Osteoblast (primary cell): ENCODE data around the gene AP3S1. TPM values are rescaled to one million over a fixed set of nuclear protein-coding genes. Genes with fewer than 3 reads are reported as not detected.
A peak's percentile ranks its signal among the peaks of the same experiment; 100 is the strongest.
"Not testable (repeated sequence)": the region's sequence is repeated elsewhere in the genome, so short reads cannot be mapped to it uniquely, and the experiment has no call there.

Experiments used
- DNase-seq: peaks from one replicate; pipeline ENCODE4 v3.0.0; 2011; ENCODE audit warnings: low spot score, mixed read lengths; ENCODE audit not compliant: insufficient read length; ENCODE audit errors: missing footprints
- H2AFZ ChIP-seq: 2 replicates; pipeline ENCODE4 v1.6.0; 2011; ENCODE audit warnings: mild to moderate bottlenecking, low read length
- H3K27ac ChIP-seq: 2 replicates; pipeline ENCODE4 v1.5.1; 2011; ENCODE audit warnings: mild to moderate bottlenecking, low read depth, low read length, moderate library complexity
- H3K27me3 ChIP-seq: 2 replicates; pipeline ENCODE4 v1.6.0; 2012; ENCODE audit warnings: mild to moderate bottlenecking, control low read depth, inconsistent platforms, low read length, moderate library complexity; ENCODE audit not compliant: insufficient read depth
- H3K36me3 ChIP-seq: 2 replicates; pipeline ENCODE4 v1.5.1; 2011; ENCODE audit warnings: mild to moderate bottlenecking, low read length, control low read depth, moderate library complexity; ENCODE audit not compliant: insufficient read depth
- H3K4me1 ChIP-seq: 2 replicates; pipeline ENCODE4 v1.5.1; 2011; ENCODE audit warnings: mild to moderate bottlenecking, low read length, control low read depth, moderate library complexity; ENCODE audit not compliant: insufficient read depth
- H3K4me2 ChIP-seq: 2 replicates; pipeline ENCODE4 v1.6.0; 2011; ENCODE audit warnings: mild to moderate bottlenecking, low read length; ENCODE audit not compliant: insufficient read depth
- H3K4me3 ChIP-seq: fragments of 200-600 bp; sonication (generic); 3 replicates; pipeline ENCODE4 v1.5.1; 2012; ENCODE audit warnings: mild to moderate bottlenecking, low read length, inconsistent platforms; ENCODE audit not compliant: insufficient read depth
- H3K79me2 ChIP-seq: 2 replicates; pipeline ENCODE4 v1.6.0; 2012; ENCODE audit warnings: mild to moderate bottlenecking, low read length, control low read depth, inconsistent platforms; ENCODE audit not compliant: insufficient read depth
- H3K9me3 ChIP-seq: 2 replicates; pipeline ENCODE4 v1.5.1; 2011; ENCODE audit warnings: low read depth, low read length, control low read depth
- H4K20me1 ChIP-seq: 2 replicates; pipeline ENCODE4 v1.6.0; 2012; ENCODE audit warnings: mild to moderate bottlenecking, low read length, control low read depth; ENCODE audit not compliant: insufficient read depth
- total RNA-seq: library from RNA; depleted of rRNA; stranded (reverse); fragments of >200 nt; gene quantifications from 2 replicates; pipeline ENCODE4 v1.2.3, GENCODE V29; 2012
- TF ChIP-seq, protein P1 (sequence below): IDR thresholded peaks from 2 replicates; pipeline ENCODE4 v1.5.1; 2011; ENCODE audit warnings: mild to moderate bottlenecking, low read depth, low read length, moderate library complexity; ENCODE audit errors: extremely low read depth

The AP3S1 gene
- total RNA-seq, 1 donor: 109 TPM

DNA sequence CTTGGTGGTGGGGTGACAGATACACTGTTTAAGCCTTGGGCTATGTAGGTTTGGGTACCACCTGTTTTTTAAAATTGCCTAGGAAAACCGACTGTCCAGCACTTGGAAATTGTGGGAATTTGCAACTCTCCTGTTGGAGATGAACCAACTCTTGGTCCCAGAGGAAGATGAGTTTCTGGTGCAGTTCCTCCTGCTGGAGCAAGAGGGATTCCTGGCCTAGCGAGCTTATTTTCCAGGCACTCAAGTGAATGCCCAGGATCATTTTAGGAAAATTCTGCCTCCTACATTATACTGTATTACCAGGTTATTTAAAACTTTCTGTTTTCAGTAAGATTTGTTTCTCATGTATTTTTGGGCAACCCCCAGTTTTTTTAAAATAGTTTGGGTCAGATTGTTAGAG, 33.7 kb downstream of the AP3S1 start:
- DNase-seq: peak; percentile 54
- Histone ChIP-seq H4K20me1 (peaks cover 6% of the 10 kb centered on the region), H3K4me2 (no peak overlapping the region), H3K36me3 (peaks cover 6% of the 10 kb centered on the region), H2AFZ (no peak overlapping the region), H3K27me3 (no peaks in the 10 kb centered on the region), H3K9me3 (no peaks in the 10 kb centered on the region), H3K4me1 (peaks cover 11% of the 10 kb centered on the region), H3K27ac (no peak overlapping the region), H3K4me3 (no peak overlapping the region), H3K79me2 (peaks cover 26% of the 10 kb centered on the region)
- TF ChIP-seq, protein P1, sequence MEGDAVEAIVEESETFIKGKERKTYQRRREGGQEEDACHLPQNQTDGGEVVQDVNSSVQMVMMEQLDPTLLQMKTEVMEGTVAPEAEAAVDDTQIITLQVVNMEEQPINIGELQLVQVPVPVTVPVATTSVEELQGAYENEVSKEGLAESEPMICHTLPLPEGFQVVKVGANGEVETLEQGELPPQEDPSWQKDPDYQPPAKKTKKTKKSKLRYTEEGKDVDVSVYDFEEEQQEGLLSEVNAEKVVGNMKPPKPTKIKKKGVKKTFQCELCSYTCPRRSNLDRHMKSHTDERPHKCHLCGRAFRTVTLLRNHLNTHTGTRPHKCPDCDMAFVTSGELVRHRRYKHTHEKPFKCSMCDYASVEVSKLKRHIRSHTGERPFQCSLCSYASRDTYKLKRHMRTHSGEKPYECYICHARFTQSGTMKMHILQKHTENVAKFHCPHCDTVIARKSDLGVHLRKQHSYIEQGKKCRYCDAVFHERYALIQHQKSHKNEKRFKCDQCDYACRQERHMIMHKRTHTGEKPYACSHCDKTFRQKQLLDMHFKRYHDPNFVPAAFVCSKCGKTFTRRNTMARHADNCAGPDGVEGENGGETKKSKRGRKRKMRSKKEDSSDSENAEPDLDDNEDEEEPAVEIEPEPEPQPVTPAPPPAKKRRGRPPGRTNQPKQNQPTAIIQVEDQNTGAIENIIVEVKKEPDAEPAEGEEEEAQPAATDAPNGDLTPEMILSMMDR: peak; percentile 30

DNA sequence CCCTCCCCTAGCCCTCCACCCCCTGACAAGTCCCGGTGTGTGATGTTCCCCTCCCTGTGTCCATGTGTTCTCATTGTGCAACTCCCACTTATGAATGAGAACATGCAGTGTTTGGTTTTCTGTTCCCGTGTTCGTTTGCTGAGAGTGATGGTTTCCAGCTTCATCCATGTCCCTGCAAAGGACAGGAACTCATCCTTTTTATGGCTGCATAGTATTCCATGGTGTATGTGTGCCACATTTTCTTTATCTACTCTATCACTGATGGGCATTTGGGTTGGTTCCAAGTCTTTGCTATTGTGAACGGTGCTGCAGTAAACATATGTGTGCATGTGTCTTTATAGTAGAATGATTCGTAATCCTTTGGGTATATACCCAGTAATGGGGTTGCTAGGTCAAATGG, 35.6 kb downstream of the AP3S1 start:
- DNase-seq, H3K4me2 ChIP-seq, H3K27me3 ChIP-seq, H3K9me3 ChIP-seq, H2AFZ ChIP-seq, H3K4me3 ChIP-seq, H4K20me1 ChIP-seq, H3K36me3 ChIP-seq, H3K27ac ChIP-seq: not testable (repeated sequence)
- Histone ChIP-seq H3K79me2 (peaks cover 35% of the 10 kb centered on the region), H3K4me1 (peaks cover 11% of the 10 kb centered on the region)

DNA sequence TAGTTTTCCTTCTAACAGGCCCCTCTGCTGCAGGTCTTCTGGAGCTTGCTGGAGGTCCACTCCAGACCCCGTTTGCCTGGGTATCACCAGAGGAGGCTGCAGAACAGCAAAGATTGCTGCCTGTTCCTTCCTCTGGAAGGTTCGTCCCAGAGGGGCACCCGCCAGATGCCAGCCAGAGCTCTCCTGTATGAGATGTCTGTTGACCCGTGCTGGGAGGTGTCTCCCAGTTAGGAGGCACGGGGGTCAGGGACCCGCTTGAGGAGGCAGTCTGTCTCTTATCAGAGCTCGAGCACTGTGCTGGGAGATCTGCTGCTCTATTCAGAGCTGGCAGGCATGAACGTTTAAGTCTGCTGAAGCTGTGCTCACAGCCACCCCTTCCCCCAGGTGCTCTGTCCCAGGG, 40.7 kb downstream of the AP3S1 start:
- not testable (repeated sequence) for H2AFZ ChIP-seq, H3K4me2 ChIP-seq, H3K4me1 ChIP-seq, DNase-seq, H3K27me3 ChIP-seq, H4K20me1 ChIP-seq, H3K4me3 ChIP-seq, H3K9me3 ChIP-seq, H3K27ac ChIP-seq, H3K36me3 ChIP-seq
- H3K79me2 ChIP-seq: peaks cover 29% of the 10 kb centered on the region

DNA sequence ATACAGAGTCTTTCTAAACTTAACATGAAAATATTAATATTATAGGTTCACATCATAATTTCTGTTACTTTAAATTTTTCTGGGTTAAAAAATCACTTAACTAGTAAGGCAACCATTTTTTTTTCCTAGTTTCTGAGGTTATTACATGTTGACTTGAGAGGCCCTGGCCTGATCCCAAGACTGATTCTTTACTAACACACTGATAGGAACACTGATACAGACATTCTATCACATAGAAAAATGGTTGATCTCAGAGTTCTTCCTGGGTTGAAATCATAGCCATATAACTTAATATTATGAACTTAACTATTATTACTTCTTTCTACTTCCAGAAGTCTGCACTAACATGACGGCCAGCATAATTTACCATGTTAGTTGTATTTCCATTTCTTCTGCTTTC, 43.0 kb downstream of the AP3S1 start:
- Histone ChIP-seq H4K20me1 (no peaks in the 10 kb centered on the region), H3K4me3 (no peak overlapping the region), H3K4me2 (no peak overlapping the region), H3K9me3 (no peaks in the 10 kb centered on the region), H3K4me1 (peaks cover 4% of the 10 kb centered on the region), H3K27ac (no peak overlapping the region), H3K36me3 (no peaks in the 10 kb centered on the region), H3K79me2 (peaks cover 15% of the 10 kb centered on the region), H3K27me3 (no peaks in the 10 kb centered on the region), H2AFZ (no peak overlapping the region)
- TF ChIP-seq, protein P1: no peak
- DNase-seq: no peak

DNA sequence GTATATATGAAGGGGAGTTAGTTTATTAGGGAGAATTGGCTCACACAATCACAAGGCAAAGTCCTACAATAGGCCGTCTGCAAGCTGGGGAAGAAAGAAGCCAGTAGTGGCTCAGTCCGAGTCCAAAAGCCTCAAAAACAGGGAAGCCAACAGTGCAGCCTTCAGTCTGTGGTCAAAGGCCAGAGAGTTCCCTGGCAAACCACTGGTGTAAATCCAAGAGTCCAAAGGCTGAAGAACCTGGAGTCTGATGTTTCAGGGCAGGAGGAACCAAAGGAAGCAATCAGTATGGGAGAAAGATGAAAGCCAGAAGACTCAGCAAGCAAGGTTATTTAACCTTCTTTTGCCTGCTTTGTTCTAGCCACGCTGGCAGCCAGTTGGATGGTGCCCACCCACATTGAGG, 43.5 kb downstream of the AP3S1 start:
- H2AFZ ChIP-seq, H3K4me1 ChIP-seq, DNase-seq, H3K4me2 ChIP-seq, H3K36me3 ChIP-seq, H3K27ac ChIP-seq, H3K4me3 ChIP-seq, H3K27me3 ChIP-seq, H4K20me1 ChIP-seq, H3K9me3 ChIP-seq: not testable (repeated sequence)
- peaks cover 14% of the 10 kb centered on the region for H3K79me2 ChIP-seq
